Vagina (tissue), 2 donors: Measurements from ENCODE around the gene TCN2.

Experiments
- CTCF ChIP-seq, 3 experiments: fragments of 450-650 bp in 2 of 3; fragments of 200-600 bp in 1 of 3; sonication (generic) in 1 of 3; IDR thresholded peaks; one replicate each; pipeline ENCODE4 v1.5.1; 2017 to 2019; ENCODE audit warnings: antibody characterized with exemption in 3 of 3, mild to moderate bottlenecking in 2 of 3, moderate library complexity in 2 of 3
- POLR2A ChIP-seq, 2 donors: fragments of 450-650 bp; IDR thresholded peaks; one replicate each; pipeline ENCODE4 v1.6.1; 2017; ENCODE audit warnings: antibody characterized with exemption in 2 of 2, mild to moderate bottlenecking in 2 of 2, moderate library complexity in 2 of 2
- POLR2AphosphoS5 ChIP-seq, 2 donors: sonication (generic); formaldehyde crosslinking; IDR thresholded peaks; one replicate each; pipeline ENCODE4 v1.9.0; 2017; ENCODE audit warnings: antibody characterized with exemption in 2 of 2, mild to moderate bottlenecking in 2 of 2, low read depth in 1 of 2; ENCODE audit not compliant: insufficient read depth in 1 of 2

- TF ChIP-seq CTCF (IDR thresholded peaks at IDR 0.05) (no peak), POLR2A (IDR thresholded peaks at IDR 0.05) (no peak), POLR2AphosphoS5 (IDR thresholded peaks at IDR 0.05; ENCODE audit: insufficient read depth in 1 of 2, low read depth in 1 of 2) (no peak)
Observed at GRCh38 chr22:30568137-30568805, 38.7 kb upstream of the TCN2 start.
